ENCODE results near the gene ISOC2.

DNA sequence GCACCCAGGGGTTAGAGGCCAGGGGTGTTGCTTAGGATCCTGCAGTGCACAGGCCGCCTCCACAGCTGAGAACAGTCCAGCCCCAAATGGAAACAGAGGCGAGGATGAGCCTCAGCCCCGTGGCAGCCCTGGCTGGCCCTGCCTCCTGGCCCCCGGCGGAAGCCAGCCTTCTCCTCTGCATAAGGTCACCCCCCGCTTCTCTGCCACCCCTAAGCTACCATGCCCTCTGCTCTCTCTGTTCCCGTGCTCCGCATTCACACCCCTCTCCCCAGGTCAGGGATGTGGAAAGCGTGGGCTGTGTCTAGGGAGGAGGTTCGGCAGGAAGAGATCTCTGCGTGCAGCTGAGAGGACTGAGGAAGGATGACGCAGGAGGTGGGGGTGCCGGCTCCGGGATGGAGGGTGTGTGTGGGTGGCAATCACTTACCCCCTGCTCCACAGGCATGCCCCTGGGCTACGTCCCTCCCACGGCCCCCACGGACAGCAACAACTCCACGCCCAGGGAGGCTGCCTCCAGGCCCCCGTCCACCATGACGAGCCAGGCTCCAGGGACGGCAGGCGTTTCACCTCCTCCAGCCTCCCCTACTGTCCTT is 32.8 kb upstream of the ISOC2 start:
- no peak for TF ChIP-seq POLR2A (IDR thresholded peaks at IDR 0.05)
- TF ChIP-seq, protein P1, sequence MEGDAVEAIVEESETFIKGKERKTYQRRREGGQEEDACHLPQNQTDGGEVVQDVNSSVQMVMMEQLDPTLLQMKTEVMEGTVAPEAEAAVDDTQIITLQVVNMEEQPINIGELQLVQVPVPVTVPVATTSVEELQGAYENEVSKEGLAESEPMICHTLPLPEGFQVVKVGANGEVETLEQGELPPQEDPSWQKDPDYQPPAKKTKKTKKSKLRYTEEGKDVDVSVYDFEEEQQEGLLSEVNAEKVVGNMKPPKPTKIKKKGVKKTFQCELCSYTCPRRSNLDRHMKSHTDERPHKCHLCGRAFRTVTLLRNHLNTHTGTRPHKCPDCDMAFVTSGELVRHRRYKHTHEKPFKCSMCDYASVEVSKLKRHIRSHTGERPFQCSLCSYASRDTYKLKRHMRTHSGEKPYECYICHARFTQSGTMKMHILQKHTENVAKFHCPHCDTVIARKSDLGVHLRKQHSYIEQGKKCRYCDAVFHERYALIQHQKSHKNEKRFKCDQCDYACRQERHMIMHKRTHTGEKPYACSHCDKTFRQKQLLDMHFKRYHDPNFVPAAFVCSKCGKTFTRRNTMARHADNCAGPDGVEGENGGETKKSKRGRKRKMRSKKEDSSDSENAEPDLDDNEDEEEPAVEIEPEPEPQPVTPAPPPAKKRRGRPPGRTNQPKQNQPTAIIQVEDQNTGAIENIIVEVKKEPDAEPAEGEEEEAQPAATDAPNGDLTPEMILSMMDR (IDR thresholded peaks at IDR 0.05), result no peak

Measured in suprapubic skin (tissue), 3 donors.